Uterus (tissue), 4 donors: ENCODE measurements around the gene PRG2. TPM values are rescaled to one million over a fixed set of nuclear protein-coding genes. Genes with fewer than 3 reads are reported as not detected.

Experiments
- DNase-seq, 2 donors: peaks; one replicate each; pipeline ENCODE4 v3.0.0-alpha.2; 2019 to 2020
- H3K27ac ChIP-seq, 2 donors: fragments of 200-600 bp; sonication (generic); 1 replicate in 1 of 2; 2 replicates in 1 of 2; pipeline ENCODE4 v1.5.1; 2016 to 2018
- H3K27me3 ChIP-seq, 2 donors: fragments of 200-600 bp; sonication (generic); one replicate each; pipeline ENCODE4 v1.5.1; 2018 to 2019; ENCODE audit warnings: control low read depth in 1 of 2
- H3K36me3 ChIP-seq, 2 donors: fragments of 200-600 bp; sonication (generic); one replicate each; pipeline ENCODE4 v1.5.1; 2019; ENCODE audit warnings: control low read depth in 1 of 2
- H3K4me1 ChIP-seq, 2 donors: fragments of 200-600 bp; sonication (generic); one replicate each; pipeline ENCODE4 v1.5.1; 2018 to 2019; ENCODE audit warnings: control low read depth in 1 of 2
- H3K4me3 ChIP-seq, 2 donors: fragments of 200-600 bp; sonication (generic); 1 replicate in 1 of 2; 2 replicates in 1 of 2; pipeline ENCODE4 v1.5.1; 2018 to 2019; ENCODE audit warnings: mild to moderate bottlenecking in 1 of 2
- H3K9me3 ChIP-seq, 2 donors: fragments of 200-600 bp; sonication (generic); one replicate each; pipeline ENCODE4 v1.5.1; 2019; ENCODE audit warnings: control low read depth in 1 of 2
- CTCF ChIP-seq, 4 experiments: fragments of 200-600 bp in 2 of 4; fragments of 450-650 bp in 2 of 4; sonication (generic) in 2 of 4; IDR thresholded peaks; one replicate each; pipeline ENCODE4 v1.5.1; 2016 to 2019; ENCODE audit warnings: antibody characterized with exemption in 4 of 4, mild to moderate bottlenecking in 2 of 4, moderate library complexity in 1 of 4
- POLR2A ChIP-seq, 2 donors: fragments of 450-650 bp; IDR thresholded peaks; one replicate each; pipeline ENCODE4 v1.6.1; 2016; ENCODE audit warnings: antibody characterized with exemption in 2 of 2, mild to moderate bottlenecking in 1 of 2, moderate library complexity in 1 of 2
- intact Hi-C: fragments of 100-400 bp; cut with DNase I; formaldehyde crosslinking; loops from one replicate; pipeline ENCODE4 v1.15.1; 2023; ENCODE audit warnings: low total_unique reads
- total RNA-seq, 4 donors: library from RNA; depleted of rRNA in 3 of 4; stranded (reverse); fragments of >200 nt in 3 of 4; gene quantifications; one replicate each; pipeline versions ENCODE4 v1.1.0 to v1.2.4, GENCODE V29; 2014 to 2023
- donor health status: DM: yes; HTN: yes; CAD: no.

The PRG2 gene
- total RNA-seq, 4 donors from 2014 or later, result 0.21 TPM; not detected in 3

GRCh38 chr11:57421805-57422204 is 31.4 kb upstream of the PRG2 start:
- intact Hi-C loops, result no loop called here
- Histone ChIP-seq H3K4me3 (no peak overlapping the region), H3K27ac (no peak overlapping the region), H3K27me3 (no peaks in the 10 kb centered on the region), H3K9me3 (no peaks in the 10 kb centered on the region), H3K36me3 (no peaks in the 10 kb centered on the region), H3K4me1 (peaks cover 0 to 15% of the 10 kb centered on the region in 2 donors)
- no peak for TF ChIP-seq POLR2A (IDR thresholded peaks at IDR 0.05)
- TF ChIP-seq CTCF (IDR thresholded peaks at IDR 0.05), result no peak
- no peak for DNase-seq

- no peak overlapping the region for H3K27ac ChIP-seq
- intact Hi-C loops, result no loop called here
- no peak overlapping the region for H3K4me3 ChIP-seq
- no peaks in the 10 kb centered on the region for H3K9me3 ChIP-seq
- no peak for DNase-seq
- H3K4me1 ChIP-seq, result peaks cover 0 to 8% of the 10 kb centered on the region in 2 donors
- H3K27me3 ChIP-seq, result no peaks in the 10 kb centered on the region
- no peaks in the 10 kb centered on the region for H3K36me3 ChIP-seq
- TF ChIP-seq CTCF (IDR thresholded peaks at IDR 0.05) (no peak), POLR2A (IDR thresholded peaks at IDR 0.05) (no peak)
Observed at GRCh38 chr11:57421066-57421465, 30.6 kb upstream of the PRG2 start.

GRCh38 chr11:57419146-57419545 is 28.7 kb upstream of the PRG2 start:
- DNase-seq, result no peak
- H3K4me1 ChIP-seq, result no peaks in the 10 kb centered on the region
- H3K36me3 ChIP-seq, result no peaks in the 10 kb centered on the region
- no peaks in the 10 kb centered on the region for H3K27me3 ChIP-seq
- no peaks in the 10 kb centered on the region for H3K9me3 ChIP-seq
- no peak overlapping the region for H3K4me3 ChIP-seq
- intact Hi-C loops, result no loop called here
- TF ChIP-seq POLR2A (IDR thresholded peaks at IDR 0.05), result no peak
- TF ChIP-seq CTCF (IDR thresholded peaks at IDR 0.05), result no peak
- no peak overlapping the region for H3K27ac ChIP-seq

GRCh38 chr11:57418131-57418530 is 27.7 kb upstream of the PRG2 start:
- intact Hi-C loops, result no loop called here
- no peak overlapping the region for H3K4me3 ChIP-seq
- no peaks in the 10 kb centered on the region for H3K4me1 ChIP-seq
- no peaks in the 10 kb centered on the region for H3K9me3 ChIP-seq
- H3K27ac ChIP-seq, result no peak overlapping the region
- H3K27me3 ChIP-seq, result no peaks in the 10 kb centered on the region
- H3K36me3 ChIP-seq, result no peaks in the 10 kb centered on the region
- no peak for DNase-seq
- TF ChIP-seq CTCF (IDR thresholded peaks at IDR 0.05), result no peak
- no peak for TF ChIP-seq POLR2A (IDR thresholded peaks at IDR 0.05)

- Histone ChIP-seq H3K4me1 (no peaks in the 10 kb centered on the region), H3K4me3 (no peak overlapping the region), H3K9me3 (no peaks in the 10 kb centered on the region), H3K27me3 (no peaks in the 10 kb centered on the region), H3K36me3 (no peaks in the 10 kb centered on the region), H3K27ac (no peak overlapping the region)
- intact Hi-C loops, result no loop called here
- TF ChIP-seq POLR2A (IDR thresholded peaks at IDR 0.05) (no peak), CTCF (IDR thresholded peaks at IDR 0.05) (no peak)
- DNase-seq, result peak in 1 of 2 donors; percentile 41
Observed at GRCh38 chr11:57417056-57417455, 26.6 kb upstream of the PRG2 start.
